SJCRH30 (cell line): ENCODE measurements around the gene SLC37A2. TPM values are rescaled to one million over a fixed set of nuclear protein-coding genes. Genes with fewer than 3 reads are reported as not detected.

ENCODE experiments used
- DNase-seq, 2 experiments: peaks; one replicate each; pipeline ENCODE4 v3.0.0-alpha.2; 2015 to 2020
- H3K27ac ChIP-seq: fragments of 250-450 bp; sonication (Bioruptor Pico); 2 replicates; pipeline ENCODE4 v1.5.1; 2020; ENCODE audit warnings: mild to moderate bottlenecking, moderate library complexity
- H3K27me3 ChIP-seq: fragments of 250-450 bp; sonication (Bioruptor Pico); 2 replicates; pipeline ENCODE4 v1.5.1; 2020; ENCODE audit warnings: mild to moderate bottlenecking, moderate library complexity
- H3K36me3 ChIP-seq: fragments of 250-450 bp; sonication (Bioruptor Pico); 2 replicates; pipeline ENCODE4 v1.5.1; 2020; ENCODE audit warnings: mild to moderate bottlenecking, moderate library complexity
- H3K4me1 ChIP-seq: fragments of 250-450 bp; sonication (Bioruptor Pico); 2 replicates; pipeline ENCODE4 v1.5.1; 2020; ENCODE audit warnings: mild to moderate bottlenecking, moderate library complexity
- H3K4me3 ChIP-seq: fragments of 250-450 bp; sonication (Bioruptor Pico); 2 replicates; pipeline ENCODE4 v1.5.1; 2020; ENCODE audit warnings: mild to moderate bottlenecking, moderate library complexity
- H3K9me3 ChIP-seq: fragments of 250-450 bp; sonication (Bioruptor Pico); replicated peaks from 2 replicates; pipeline ENCODE4 v1.5.1; 2020; ENCODE audit warnings: mild to moderate bottlenecking, moderate library complexity
- total RNA-seq: library from RNA; depleted of rRNA; stranded (reverse); fragments of >200 nt; shearing (Covaris generic); gene quantifications from 2 replicates; pipeline ENCODE4 v1.2.3, GENCODE V29; 2014

Gene SLC37A2
- total RNA-seq, 1 experiment from 2014 or later = 4.0 TPM

- no peaks in the 10 kb centered on the region for H3K9me3 ChIP-seq
- no peaks in the 10 kb centered on the region for H3K36me3 ChIP-seq
- no peaks in the 10 kb centered on the region for H3K4me1 ChIP-seq
- no peaks in the 10 kb centered on the region for H3K27me3 ChIP-seq
- DNase-seq = no peak
- H3K27ac ChIP-seq = no peak overlapping the region
- H3K4me3 ChIP-seq = peak overlapping the region; percentile 54
These were observed 731 bp upstream of the SLC37A2 start for GRCh38 chr11:125062218-125062930.

DNA sequence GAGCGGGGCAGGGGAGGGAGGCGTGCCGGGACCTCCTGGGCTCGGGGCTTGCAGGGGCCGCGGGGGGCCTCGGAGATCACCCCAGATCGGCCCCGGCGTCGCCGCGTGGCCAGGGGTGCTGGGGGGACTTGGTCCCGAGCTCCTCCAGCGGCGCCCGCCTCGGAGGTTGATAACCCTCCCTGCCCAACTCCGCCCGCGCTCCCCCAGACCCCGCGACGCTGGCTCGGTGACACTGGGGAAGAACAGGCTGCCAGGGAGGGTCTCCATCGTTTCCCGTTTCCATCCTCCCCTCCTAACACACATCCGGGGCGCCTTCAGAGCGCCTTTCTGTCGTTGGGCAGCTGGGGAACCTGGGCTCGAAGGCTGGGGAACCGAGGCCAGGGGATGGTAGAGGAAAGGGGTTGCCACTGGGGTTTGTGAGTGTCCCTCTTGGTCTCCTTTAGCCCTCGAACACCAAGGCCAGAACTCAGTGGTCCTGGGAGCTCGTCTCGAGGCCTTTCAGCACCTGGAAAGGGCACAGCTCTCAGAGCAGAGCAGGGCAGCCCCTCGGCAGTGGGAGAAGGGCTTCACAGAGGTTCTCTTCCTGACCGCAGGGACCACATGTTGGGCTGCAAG, 431 bp downstream of the SLC37A2 start:
- Histone ChIP-seq H3K4me1 (no peaks in the 10 kb centered on the region), H3K4me3 (peak overlapping the region; percentile 54), H3K27me3 (no peaks in the 10 kb centered on the region), H3K9me3 (no peaks in the 10 kb centered on the region), H3K27ac (peak overlapping the region; percentile 9; the same call in 1 of the 2 replicates), H3K36me3 (no peaks in the 10 kb centered on the region)
- no peak for DNase-seq

DNA sequence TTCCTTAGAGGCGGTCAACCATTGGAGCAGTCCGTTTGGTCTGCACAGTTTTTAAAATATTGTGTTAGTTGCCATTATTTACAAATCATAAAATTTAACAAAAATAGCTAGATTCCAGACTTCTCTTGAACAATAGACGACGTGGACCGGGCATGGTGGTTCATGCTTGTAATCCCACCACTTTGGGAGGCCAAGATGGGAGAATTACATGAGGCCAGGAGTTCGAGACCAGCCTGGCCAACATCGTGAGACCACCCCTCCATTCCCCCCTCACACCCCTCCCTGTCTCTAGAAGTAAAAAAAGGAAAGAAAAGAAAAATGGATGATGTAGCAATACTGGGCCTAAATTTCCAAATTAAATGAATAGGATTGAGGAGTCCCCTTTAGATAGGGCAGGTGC, 965 bp downstream of the SLC37A2 start:
- Histone ChIP-seq H3K4me3 (peak overlapping the region; percentile 54; the same call in 1 of the 2 replicates), H3K27ac (no peak overlapping the region), H3K4me1 (no peaks in the 10 kb centered on the region), H3K27me3 (no peaks in the 10 kb centered on the region), H3K36me3 (no peaks in the 10 kb centered on the region), H3K9me3 (no peaks in the 10 kb centered on the region)
- no peak for DNase-seq

DNA sequence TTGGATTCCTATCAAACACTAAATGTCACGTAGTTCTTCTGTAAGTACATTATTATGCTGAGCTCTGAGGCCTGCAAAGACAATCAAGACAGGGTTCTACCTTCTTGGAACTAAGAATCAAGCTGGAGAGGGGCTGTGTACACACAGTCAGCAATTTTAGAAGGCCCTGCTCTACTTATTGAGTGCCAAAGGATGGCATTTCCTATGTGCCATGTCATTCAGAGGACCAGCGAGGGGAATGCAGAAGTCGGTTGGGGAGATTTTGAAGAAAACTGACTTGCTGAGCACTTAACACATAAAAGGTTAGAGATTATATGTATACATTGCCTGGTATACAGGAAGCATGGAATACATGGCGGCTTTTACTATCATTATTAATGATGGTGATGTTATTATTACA, 5.3 kb downstream of the SLC37A2 start:
- no peak overlapping the region for H3K4me3 ChIP-seq
- peaks cover 20% of the 10 kb centered on the region for H3K4me1 ChIP-seq

GRCh38 chr11:125069008-125069407, 5.9 kb downstream of the SLC37A2 start:
- H3K9me3 ChIP-seq = no peaks in the 10 kb centered on the region
- H3K4me1 ChIP-seq = peaks cover 20% of the 10 kb centered on the region
- DNase-seq = no peak
- no peaks in the 10 kb centered on the region for H3K27me3 ChIP-seq
- no peak overlapping the region for H3K4me3 ChIP-seq
- no peaks in the 10 kb centered on the region for H3K36me3 ChIP-seq
- H3K27ac ChIP-seq = no peak overlapping the region

More for the DNA sequence above, 5.3 kb downstream of the SLC37A2 start:
- Histone ChIP-seq H3K9me3 (no peaks in the 10 kb centered on the region), H3K27ac (no peak overlapping the region), H3K27me3 (no peaks in the 10 kb centered on the region), H3K36me3 (no peaks in the 10 kb centered on the region)
- no peak for DNase-seq

GRCh38 chr11:125069796-125070195, 6.7 kb downstream of the SLC37A2 start:
- no peaks in the 10 kb centered on the region for H3K36me3 ChIP-seq
- H3K27me3 ChIP-seq = no peaks in the 10 kb centered on the region
- no peaks in the 10 kb centered on the region for H3K9me3 ChIP-seq
- no peak for DNase-seq
- H3K27ac ChIP-seq = no peak overlapping the region; the same call in 1 of the 2 replicates
- H3K4me3 ChIP-seq = no peak overlapping the region
- peaks cover 20% of the 10 kb centered on the region for H3K4me1 ChIP-seq

- no peak for DNase-seq
- Histone ChIP-seq H3K27ac (no peak overlapping the region; the same call in 1 of the 2 replicates), H3K36me3 (no peaks in the 10 kb centered on the region)
These were observed 7.7 kb downstream of the SLC37A2 start for GRCh38 chr11:125070699-125071254.

GRCh38 chr11:125071435-125071834, 8.3 kb downstream of the SLC37A2 start:
- Histone ChIP-seq H3K9me3 (no peaks in the 10 kb centered on the region), H3K4me3 (no peak overlapping the region), H3K36me3 (no peaks in the 10 kb centered on the region), H3K4me1 (peaks cover 20% of the 10 kb centered on the region), H3K27ac (no peak overlapping the region), H3K27me3 (no peaks in the 10 kb centered on the region)
- peak in 1 of 2 experiments; percentile 58 for DNase-seq

More at GRCh38 chr11:125070699-125071254, 7.7 kb downstream of the SLC37A2 start:
- H3K4me1 ChIP-seq = peaks cover 20% of the 10 kb centered on the region
- H3K9me3 ChIP-seq = no peaks in the 10 kb centered on the region
- no peak overlapping the region for H3K4me3 ChIP-seq
- H3K27me3 ChIP-seq = no peaks in the 10 kb centered on the region

DNA sequence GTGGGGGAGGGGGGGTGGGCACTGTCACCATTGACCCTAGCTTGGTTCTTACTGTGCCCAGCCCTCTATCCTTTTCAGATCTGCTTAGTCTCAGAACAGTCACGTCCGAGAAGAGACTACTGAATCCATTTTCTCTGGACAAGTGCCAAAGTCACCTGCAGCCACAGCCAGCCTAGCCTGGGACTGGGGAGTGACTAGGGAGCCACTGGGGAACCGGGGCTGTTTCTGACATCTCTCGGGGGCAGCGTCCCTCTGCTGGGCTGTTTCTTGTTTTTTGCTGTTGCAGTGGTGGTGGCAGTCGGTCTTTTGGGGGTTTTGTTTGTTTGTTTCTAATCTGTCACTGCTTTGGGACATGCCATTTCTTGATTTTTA, 8.7 kb downstream of the SLC37A2 start:
- Histone ChIP-seq H3K4me1 (peaks cover 20% of the 10 kb centered on the region), H3K36me3 (no peaks in the 10 kb centered on the region), H3K4me3 (no peak overlapping the region), H3K27ac (no peak overlapping the region), H3K9me3 (no peaks in the 10 kb centered on the region), H3K27me3 (no peaks in the 10 kb centered on the region)
- no peak for DNase-seq

GRCh38 chr11:125072218-125072960, 9.3 kb downstream of the SLC37A2 start:
- no peak for DNase-seq
- H3K27ac ChIP-seq = no peak overlapping the region
- peaks cover 20% of the 10 kb centered on the region for H3K4me1 ChIP-seq

GRCh38 chr11:125072961-125073590, 10.0 kb downstream of the SLC37A2 start:
- peaks cover 20% of the 10 kb centered on the region for H3K4me1 ChIP-seq
- no peaks in the 10 kb centered on the region for H3K36me3 ChIP-seq
- no peaks in the 10 kb centered on the region for H3K27me3 ChIP-seq
- H3K4me3 ChIP-seq = no peak overlapping the region
- H3K9me3 ChIP-seq = no peaks in the 10 kb centered on the region
- no peak overlapping the region for H3K27ac ChIP-seq
- DNase-seq = no peak

More at GRCh38 chr11:125072218-125072960, 9.3 kb downstream of the SLC37A2 start:
- Histone ChIP-seq H3K9me3 (no peaks in the 10 kb centered on the region), H3K27me3 (no peaks in the 10 kb centered on the region), H3K36me3 (no peaks in the 10 kb centered on the region), H3K4me3 (no peak overlapping the region)

DNA sequence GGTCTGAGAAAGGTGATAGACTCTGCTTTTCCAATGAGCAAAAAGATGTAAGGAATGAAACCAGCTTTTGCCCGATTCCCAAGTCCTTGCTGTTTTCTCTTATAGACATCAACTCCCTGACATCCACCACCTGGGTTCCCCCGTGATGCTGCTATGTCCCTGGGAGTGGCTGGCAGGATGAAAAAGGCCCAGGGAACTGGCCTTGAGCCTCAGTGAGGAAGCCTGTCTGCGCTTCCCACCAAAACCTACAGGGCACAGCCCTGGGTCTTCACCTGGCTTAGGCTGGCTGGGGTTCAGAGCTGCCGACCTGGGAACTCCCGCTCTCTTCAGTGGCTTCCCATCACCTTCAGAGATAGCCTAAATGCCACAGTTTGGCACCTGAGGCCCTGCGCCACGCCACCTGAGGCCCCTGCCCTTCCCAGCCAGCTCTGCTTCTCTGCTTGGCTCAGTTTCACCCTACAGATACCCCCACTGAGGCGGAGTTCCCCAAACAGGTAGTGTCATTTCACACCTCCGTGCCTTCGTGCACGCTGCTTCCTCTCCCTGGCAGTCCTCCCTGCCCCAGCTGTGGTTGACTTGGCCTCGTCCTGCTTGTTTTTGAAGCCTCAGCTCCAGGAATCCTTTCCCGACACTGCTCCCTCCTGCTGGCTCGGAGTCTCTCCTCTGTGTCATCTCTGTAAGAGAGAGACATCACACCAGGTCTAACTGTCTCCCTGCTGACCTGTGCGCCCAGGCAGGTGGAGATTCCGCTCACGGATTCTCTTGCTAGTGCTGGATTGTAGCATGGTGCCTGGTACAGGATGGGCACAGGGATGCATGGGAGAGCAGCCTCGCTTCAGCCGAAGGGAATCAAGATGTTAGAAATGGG, 10.7 kb downstream of the SLC37A2 start:
- peaks cover 20% of the 10 kb centered on the region for H3K4me1 ChIP-seq
- DNase-seq = no peak
- H3K36me3 ChIP-seq = no peaks in the 10 kb centered on the region
- H3K4me3 ChIP-seq = no peak overlapping the region
- no peaks in the 10 kb centered on the region for H3K27me3 ChIP-seq
- H3K27ac ChIP-seq = no peak overlapping the region
- no peaks in the 10 kb centered on the region for H3K9me3 ChIP-seq

GRCh38 chr11:125074511-125075241, 11.6 kb downstream of the SLC37A2 start:
- Histone ChIP-seq H3K4me3 (no peak overlapping the region), H3K4me1 (peaks cover 18% of the 10 kb centered on the region), H3K9me3 (no peaks in the 10 kb centered on the region), H3K27ac (no peak overlapping the region), H3K36me3 (no peaks in the 10 kb centered on the region), H3K27me3 (no peaks in the 10 kb centered on the region)
- DNase-seq = no peak
